GM19463 (cell line): ENCODE measurements around the gene FOXD4L1.
A peak's percentile ranks its signal among the peaks of the same experiment; 100 is the strongest.
"Not testable (repeated sequence)": the region's sequence is repeated elsewhere in the genome, so short reads cannot be mapped to it uniquely, and the experiment has no call there.

Experiments used
- ATAC-seq: cut with Tn5 transposase; IDR thresholded peaks from one replicate; pipeline ENCODE4 v1.9.1; 2021; ENCODE audit warnings: mild to moderate bottlenecking, moderate library complexity; ENCODE audit not compliant: unreplicated experiment

Gene FOXD4L1

GRCh38 chr2:113521492-113521891 lies 23.0 kb downstream of the FOXD4L1 start:
- ATAC-seq, result not testable (repeated sequence)

- ATAC-seq, result not testable (repeated sequence)
These were observed 26.5 kb downstream of the FOXD4L1 start for GRCh38 chr2:113524986-113525385.

GRCh38 chr2:113527350-113528045 lies 29.0 kb downstream of the FOXD4L1 start:
- ATAC-seq, result peak; percentile 89

- not testable (repeated sequence) for ATAC-seq
These were observed 29.7 kb downstream of the FOXD4L1 start for GRCh38 chr2:113528126-113528525.

- ATAC-seq, result not testable (repeated sequence)
These were observed 30.4 kb downstream of the FOXD4L1 start for GRCh38 chr2:113528904-113529303.

- ATAC-seq, result not testable (repeated sequence)
These were observed 34.5 kb downstream of the FOXD4L1 start for GRCh38 chr2:113532991-113533390.

- not testable (repeated sequence) for ATAC-seq
These were observed 38.1 kb downstream of the FOXD4L1 start for GRCh38 chr2:113536573-113536972.

- ATAC-seq, result not testable (repeated sequence)
These were observed 42.4 kb downstream of the FOXD4L1 start for GRCh38 chr2:113540834-113541203.

- not testable (repeated sequence) for ATAC-seq
These were observed 42.9 kb downstream of the FOXD4L1 start for GRCh38 chr2:113541204-113541975.

GRCh38 chr2:113541976-113542485 lies 43.6 kb downstream of the FOXD4L1 start:
- ATAC-seq, result not testable (repeated sequence)

GRCh38 chr2:113542529-113542928 lies 44.1 kb downstream of the FOXD4L1 start:
- ATAC-seq, result not testable (repeated sequence)
